ENCODE results near the gene CNTNAP2. TPM values are rescaled to one million over a fixed set of nuclear protein-coding genes. Genes with fewer than 3 reads are reported as not detected.

CNTNAP2 gene
- total RNA-seq, 4 donors from 2014 or later: 0.25 to 0.89 (median 0.30) TPM; not detected in 1

DNA sequence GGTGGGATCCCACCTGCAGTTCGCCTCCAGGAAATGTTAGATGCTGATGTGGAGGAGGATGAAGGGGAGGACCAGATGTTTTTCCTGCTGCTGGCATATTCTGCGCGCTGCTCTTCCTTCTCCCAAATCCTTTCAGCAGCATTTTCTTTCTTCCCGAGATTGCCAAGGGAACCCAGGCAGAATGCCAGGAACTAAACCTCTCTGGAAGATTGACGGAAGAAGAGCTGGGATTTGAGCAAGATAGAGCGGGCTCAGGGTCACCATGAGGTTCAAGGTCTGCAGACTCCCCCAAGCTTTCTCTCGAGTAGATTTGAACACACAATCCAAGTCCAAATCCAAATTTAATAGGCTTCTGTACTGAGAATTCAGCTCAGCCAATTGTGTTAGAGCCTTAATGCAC, 2128.8 kb downstream of the CNTNAP2 start:
- 41% methylated on average over 7 of the region's 7 CpGs for WGBS
- DNase-seq (ENCODE audit: low spot score in 2 of 2): no peak
- H3K4me3 ChIP-seq: no peak overlapping the region
- H3K9me3 ChIP-seq: no peaks in the 10 kb centered on the region
- peaks cover 5% of the 10 kb centered on the region for H3K27me3 ChIP-seq
- TF ChIP-seq POLR2AphosphoS5 (IDR thresholded peaks at IDR 0.05): no peak
- TF ChIP-seq CTCF (IDR thresholded peaks at IDR 0.05): no peak
- no peak for TF ChIP-seq POLR2A (IDR thresholded peaks at IDR 0.05)
- no peaks in the 10 kb centered on the region for H3K36me3 ChIP-seq
- H3K4me1 ChIP-seq: peaks cover 3% of the 10 kb centered on the region
- H3K27ac ChIP-seq: no peak overlapping the region

DNA sequence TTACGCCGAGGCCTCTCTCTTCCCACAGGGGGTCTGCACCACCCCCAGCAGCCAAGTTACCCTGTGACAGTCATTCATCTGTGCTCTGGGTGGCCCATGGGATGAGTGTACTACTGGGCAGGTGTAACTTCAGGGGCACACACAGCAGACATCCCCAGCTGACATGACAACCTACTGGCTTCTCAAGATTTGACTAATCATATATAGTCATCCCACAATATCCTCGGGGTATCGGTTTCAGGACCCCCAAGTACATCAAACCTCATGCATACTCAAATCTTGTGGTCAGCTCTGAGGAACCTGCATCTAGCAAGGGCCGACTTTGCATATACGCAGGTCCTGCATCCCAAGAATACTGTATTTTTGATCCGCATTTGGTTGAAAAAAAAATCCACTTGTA, 2137.0 kb downstream of the CNTNAP2 start:
- H3K9me3 ChIP-seq: no peaks in the 10 kb centered on the region
- 96% methylated on average over 7 of the region's 7 CpGs for WGBS
- no peak overlapping the region for H3K4me3 ChIP-seq
- no peak for DNase-seq (ENCODE audit: low spot score in 2 of 2)
- peaks cover 2% of the 10 kb centered on the region for H3K27me3 ChIP-seq
- H3K4me1 ChIP-seq: no peaks in the 10 kb centered on the region
- TF ChIP-seq CTCF (IDR thresholded peaks at IDR 0.05) (no peak), POLR2AphosphoS5 (IDR thresholded peaks at IDR 0.05) (no peak), POLR2A (IDR thresholded peaks at IDR 0.05) (no peak), EP300 (IDR thresholded peaks at IDR 0.05) (no peak)
- no peaks in the 10 kb centered on the region for H3K36me3 ChIP-seq
- H3K27ac ChIP-seq: no peak overlapping the region

DNA sequence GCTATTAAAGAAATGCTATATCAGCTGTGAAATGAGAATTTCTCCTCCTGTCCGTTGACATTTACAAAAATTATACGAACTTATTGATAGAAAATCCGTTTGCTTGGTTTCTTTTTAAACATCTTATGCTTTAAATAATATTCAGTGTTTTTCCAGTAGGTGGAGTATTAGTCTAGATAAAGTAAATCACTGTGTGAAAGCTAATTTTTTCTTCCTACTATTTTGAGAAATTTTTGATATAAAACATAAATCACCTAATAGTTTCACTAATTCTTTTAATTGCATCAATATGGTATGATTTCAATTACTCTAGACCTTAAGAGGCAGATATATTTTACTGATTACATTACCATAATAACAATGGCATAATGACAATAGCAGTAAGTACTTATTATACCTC, 2138.7 kb downstream of the CNTNAP2 start:
- WGBS: 46% methylated on average over 3 of the region's 3 CpGs
- no peaks in the 10 kb centered on the region for H3K9me3 ChIP-seq
- DNase-seq (ENCODE audit: low spot score in 2 of 2): no peak
- no peaks in the 10 kb centered on the region for H3K4me1 ChIP-seq
- H3K36me3 ChIP-seq: no peaks in the 10 kb centered on the region
- peaks cover 2% of the 10 kb centered on the region for H3K27me3 ChIP-seq
- no peak for TF ChIP-seq CTCF (IDR thresholded peaks at IDR 0.05)
- TF ChIP-seq POLR2AphosphoS5 (IDR thresholded peaks at IDR 0.05): no peak
- TF ChIP-seq POLR2A (IDR thresholded peaks at IDR 0.05): no peak
- no peak for TF ChIP-seq EP300 (IDR thresholded peaks at IDR 0.05)
- H3K4me3 ChIP-seq: no peak overlapping the region
- no peak overlapping the region for H3K27ac ChIP-seq

- TF ChIP-seq POLR2A (IDR thresholded peaks at IDR 0.05): no peak
- TF ChIP-seq CTCF (IDR thresholded peaks at IDR 0.05): no peak
- no peak for TF ChIP-seq POLR2AphosphoS5 (IDR thresholded peaks at IDR 0.05)
- no peak for TF ChIP-seq EP300 (IDR thresholded peaks at IDR 0.05)
- WGBS: 83% methylated on average over 6 of the region's 6 CpGs
Observed at GRCh38 chr7:148256433-148256832, 2139.8 kb downstream of the CNTNAP2 start.

GRCh38 chr7:148260599-148260998, 2144.0 kb downstream of the CNTNAP2 start:
- no peak overlapping the region for H3K4me3 ChIP-seq
- TF ChIP-seq CTCF (IDR thresholded peaks at IDR 0.05) (no peak), POLR2A (IDR thresholded peaks at IDR 0.05) (no peak), EP300 (IDR thresholded peaks at IDR 0.05) (no peak)
- H3K36me3 ChIP-seq: no peaks in the 10 kb centered on the region
- H3K9me3 ChIP-seq: no peaks in the 10 kb centered on the region
- DNase-seq (ENCODE audit: low spot score in 2 of 2): no peak
- peaks cover 7% of the 10 kb centered on the region for H3K4me1 ChIP-seq
- no peaks in the 10 kb centered on the region for H3K27me3 ChIP-seq
- H3K27ac ChIP-seq: no peak overlapping the region
- WGBS: 82% methylated on average over 5 of the region's 5 CpGs

More at GRCh38 chr7:148256433-148256832, 2139.8 kb downstream of the CNTNAP2 start:
- Histone ChIP-seq H3K4me3 (no peak overlapping the region), H3K27ac (no peak overlapping the region), H3K36me3 (no peaks in the 10 kb centered on the region), H3K27me3 (peaks cover 2% of the 10 kb centered on the region), H3K9me3 (no peaks in the 10 kb centered on the region), H3K4me1 (no peaks in the 10 kb centered on the region)
- no peak for DNase-seq (ENCODE audit: low spot score in 2 of 2)

All from suprapubic skin (tissue), 4 donors.